ENCODE data around the gene TTLL9. TPM values are rescaled to one million over a fixed set of nuclear protein-coding genes. Genes with fewer than 3 reads are reported as not detected.
"Not testable (repeated sequence)": the region's sequence is repeated elsewhere in the genome, so short reads cannot be mapped to it uniquely, and the experiment has no call there.

TTLL9 gene
- total RNA-seq, 1 donor from 2014 or later, result 1.7 TPM

DNA sequence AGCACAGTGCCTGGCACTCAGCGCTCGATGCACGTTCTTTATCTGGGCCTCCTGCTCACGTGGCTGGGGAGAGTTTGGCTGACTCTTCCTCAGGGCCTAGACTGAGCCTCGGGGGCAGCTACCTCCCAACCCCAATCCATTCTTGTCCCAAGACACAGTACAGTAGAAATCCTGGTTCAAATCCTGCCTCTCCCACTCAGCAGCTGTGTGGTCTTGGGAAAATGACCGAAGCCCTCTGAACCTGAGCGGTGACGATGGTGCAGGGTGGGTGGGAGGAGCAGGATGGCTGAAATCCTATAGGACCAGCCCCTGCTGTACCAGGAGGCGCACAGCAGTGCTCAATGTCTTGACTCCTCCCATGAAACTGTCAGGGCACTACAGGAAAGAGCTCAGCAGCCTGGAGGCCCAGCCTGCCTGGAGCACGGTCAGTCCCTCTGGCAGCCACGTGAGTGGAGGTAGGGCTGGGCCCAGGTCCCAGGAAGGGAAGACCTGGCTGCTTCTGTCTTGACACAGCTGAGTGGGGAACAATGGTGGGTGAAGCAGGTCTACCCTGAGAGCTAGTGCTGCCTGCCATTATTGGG is 49.9 kb downstream of the TTLL9 start:
- no peak for DNase-seq

- DNase-seq, result not testable (repeated sequence)
These were observed 51.0 kb downstream of the TTLL9 start for GRCh38 chr20:31921480-31921879.

DNA sequence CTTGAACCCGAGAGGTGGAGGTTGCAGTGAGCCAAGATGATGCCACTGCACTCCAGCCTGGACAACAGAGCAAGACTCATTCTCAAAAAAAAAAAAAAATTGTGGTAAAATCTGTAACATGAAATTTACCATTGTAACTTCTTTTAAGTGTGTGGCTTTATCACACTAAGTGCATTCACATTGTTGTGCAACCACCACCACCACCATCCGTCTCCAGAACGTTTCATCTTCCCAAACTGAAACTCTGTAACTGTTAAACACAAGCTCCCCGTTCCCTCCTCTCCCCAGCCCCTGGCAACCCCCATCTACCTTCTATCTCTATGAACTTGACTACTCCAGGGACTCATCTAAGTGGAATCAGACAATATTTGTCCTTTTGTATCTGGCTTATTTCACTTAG is 51.7 kb downstream of the TTLL9 start:
- DNase-seq, result no peak

- DNase-seq, result no peak
These were observed 52.2 kb downstream of the TTLL9 start for GRCh38 chr20:31922588-31922987.

GRCh38 chr20:31923388-31924331 is 53.2 kb downstream of the TTLL9 start:
- DNase-seq, result no peak

DNA sequence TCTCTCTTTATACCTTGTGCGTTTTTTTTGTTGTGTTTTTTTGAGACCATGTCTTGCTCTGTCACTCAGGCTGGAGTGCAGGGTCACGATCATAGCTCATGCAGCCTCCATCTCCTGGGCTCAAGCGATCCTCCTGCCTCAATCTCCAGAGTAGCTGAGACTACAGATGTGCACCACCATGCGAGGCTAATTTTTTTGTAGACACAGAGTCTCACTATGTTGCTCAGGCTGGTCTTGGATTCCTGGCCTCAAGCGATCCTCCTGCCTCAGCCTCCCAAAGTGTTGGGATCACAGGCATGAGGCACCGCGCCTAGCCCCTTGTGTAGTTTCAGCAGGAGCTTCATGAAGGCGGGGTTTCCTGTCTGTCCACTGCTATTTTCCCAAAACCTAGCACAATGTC is 54.1 kb downstream of the TTLL9 start:
- no peak for DNase-seq

- DNase-seq, result no peak
These were observed 55.2 kb downstream of the TTLL9 start for GRCh38 chr20:31925631-31926030.

DNA sequence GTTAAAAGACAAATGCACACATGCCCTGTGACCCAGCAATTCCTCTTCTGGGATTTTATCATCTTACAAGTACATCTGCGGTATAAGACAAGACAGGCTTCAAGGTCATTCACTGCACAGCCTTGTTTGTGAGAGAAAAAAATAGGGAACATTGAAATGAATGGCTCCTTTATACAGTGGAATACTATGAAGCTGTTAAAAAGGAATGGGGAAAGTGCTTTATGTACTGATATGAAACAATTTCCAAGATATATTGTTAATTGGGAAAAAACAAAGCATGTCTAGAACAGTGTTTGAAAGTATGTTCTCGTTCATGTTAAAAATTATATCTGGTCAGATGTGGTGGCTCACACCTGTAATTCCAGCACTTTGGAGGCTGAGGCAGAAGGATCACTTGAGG is 56.1 kb downstream of the TTLL9 start:
- DNase-seq, result no peak

- DNase-seq, result no peak
These were observed 57.3 kb downstream of the TTLL9 start for GRCh38 chr20:31927627-31928159.

DNA sequence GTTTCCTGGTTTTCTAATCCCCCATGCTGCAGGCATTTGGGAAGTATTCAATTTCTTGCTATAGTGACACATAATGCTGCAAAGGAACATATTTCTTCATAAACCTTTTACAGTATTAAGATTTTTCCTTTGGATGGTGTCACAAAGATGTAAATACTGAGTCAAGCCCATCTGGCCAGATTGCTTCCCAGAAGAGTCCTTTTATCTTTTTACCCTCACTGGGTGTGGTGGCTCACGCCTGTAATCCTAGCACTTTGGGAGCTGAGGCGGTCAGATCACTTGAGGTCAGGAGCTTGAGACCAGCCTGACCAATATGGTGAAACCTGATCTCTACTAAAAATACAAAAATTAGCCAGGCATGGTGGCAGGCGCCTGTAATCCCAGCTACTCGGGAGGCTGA is 59.2 kb downstream of the TTLL9 start:
- DNase-seq, result not testable (repeated sequence)

DNA sequence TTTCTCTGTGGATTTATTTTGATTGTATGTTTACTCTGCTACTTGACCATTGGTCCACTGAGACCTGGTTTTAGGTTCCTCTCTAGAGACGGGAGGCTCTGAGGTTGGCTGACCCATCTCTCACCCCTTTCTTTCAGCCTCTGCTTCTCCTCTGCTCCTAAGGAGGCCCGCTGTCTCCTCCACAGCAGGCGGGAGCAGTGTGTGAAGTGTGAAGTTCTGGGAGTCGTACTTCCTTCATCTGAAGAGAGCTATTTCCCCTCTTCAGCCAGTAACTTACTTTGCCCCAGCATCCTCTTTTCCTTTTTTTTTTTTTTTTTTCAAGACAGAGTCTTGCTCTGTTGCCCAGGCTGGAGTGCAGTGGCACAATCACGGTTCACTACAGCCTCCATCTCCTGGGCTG is 60.3 kb downstream of the TTLL9 start:
- no peak for DNase-seq

DNA sequence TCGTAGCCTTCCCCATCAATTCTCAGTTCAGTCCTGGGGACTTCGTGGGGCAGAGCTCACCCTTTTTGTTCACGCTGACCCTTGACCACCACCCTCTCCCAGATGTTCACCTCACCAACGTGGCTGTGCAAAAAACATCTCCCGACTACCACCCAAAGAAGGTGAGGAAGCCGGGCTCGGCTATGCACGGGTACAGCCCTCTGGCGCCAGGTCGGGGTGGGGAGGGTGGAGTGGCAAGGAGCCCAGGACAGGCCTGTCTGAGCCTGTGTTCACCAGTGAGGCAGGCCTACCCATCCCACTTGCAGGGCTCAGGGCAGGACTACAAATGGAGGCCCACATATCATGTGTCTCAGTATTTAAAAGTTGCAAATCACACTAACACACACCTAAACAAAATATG is 63.3 kb downstream of the TTLL9 start:
- DNase-seq, result no peak

GRCh38 chr20:31934491-31934890 is 64.1 kb downstream of the TTLL9 start:
- DNase-seq, result no peak

GRCh38 chr20:31934968-31935764 is 64.7 kb downstream of the TTLL9 start:
- DNase-seq, result no peak

- DNase-seq, result no peak
These were observed 66.0 kb downstream of the TTLL9 start for GRCh38 chr20:31936420-31936819.

DNA sequence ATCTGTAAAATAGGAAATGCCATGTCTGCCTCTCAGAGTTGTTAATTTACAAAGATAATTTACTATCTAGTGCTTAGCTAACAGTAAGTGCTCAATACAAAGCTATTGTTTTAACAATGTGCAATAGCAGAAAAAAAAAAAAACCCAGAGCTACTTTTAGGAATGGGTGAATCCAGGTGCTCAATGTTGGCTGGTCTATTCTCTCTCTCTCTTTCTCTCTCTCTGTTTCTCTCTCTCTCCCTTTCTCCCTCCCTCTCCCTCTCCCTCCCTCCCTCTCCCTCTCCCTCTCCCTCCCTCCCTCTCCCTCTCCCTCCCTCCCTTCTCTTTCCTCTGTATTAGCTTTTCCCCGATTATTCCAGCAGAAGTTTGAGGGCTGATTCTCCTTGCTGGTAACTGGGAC is 67.4 kb downstream of the TTLL9 start:
- no peak for DNase-seq

- DNase-seq, result no peak
These were observed 69.2 kb downstream of the TTLL9 start for GRCh38 chr20:31939661-31940060.

DNA sequence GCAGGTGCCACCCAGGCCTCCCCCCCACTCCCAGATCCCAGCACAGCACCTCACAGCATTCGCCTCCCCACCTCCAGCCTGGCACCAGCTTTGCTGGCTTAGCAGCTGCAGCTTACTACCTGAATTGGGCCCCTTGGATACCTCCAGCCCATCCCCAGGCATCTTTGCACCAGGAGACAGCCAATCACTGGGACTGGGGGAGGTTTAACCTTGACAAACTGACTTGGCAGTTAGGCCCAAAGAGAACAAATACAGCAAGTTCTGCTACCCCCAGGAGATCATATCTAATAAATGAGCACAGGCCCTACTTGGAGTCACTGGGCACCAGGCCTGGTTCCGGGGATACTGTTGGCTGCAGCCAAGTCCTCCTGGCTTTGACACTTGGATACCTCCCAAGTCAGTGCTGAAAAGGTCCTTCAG is 72.6 kb downstream of the TTLL9 start:
- no peak for DNase-seq

DNA sequence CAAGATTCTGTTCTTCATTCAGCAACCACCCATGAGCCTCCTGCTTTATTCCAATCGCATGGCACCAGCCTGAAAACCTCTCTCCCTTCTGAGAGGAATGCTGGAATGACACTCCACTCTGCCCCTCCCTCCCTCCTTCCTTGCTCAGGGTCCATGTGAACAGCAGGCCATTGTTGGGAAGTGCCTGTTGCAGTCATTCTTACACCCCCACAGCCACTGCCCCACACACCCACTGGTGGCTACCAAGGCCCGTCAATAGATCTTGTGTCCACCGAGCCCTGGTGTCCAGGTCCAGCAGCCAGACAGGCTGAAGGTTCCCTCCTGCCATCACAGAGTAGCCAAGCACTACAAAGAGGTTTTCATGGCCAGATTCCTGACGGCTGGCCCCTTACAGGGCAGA is 74.9 kb downstream of the TTLL9 start:
- DNase-seq, result no peak

- peak; percentile 11 for DNase-seq
These were observed 75.4 kb downstream of the TTLL9 start for GRCh38 chr20:31945785-31946184.

GRCh38 chr20:31948008-31948407 is 77.6 kb downstream of the TTLL9 start:
- DNase-seq, result no peak

DNA sequence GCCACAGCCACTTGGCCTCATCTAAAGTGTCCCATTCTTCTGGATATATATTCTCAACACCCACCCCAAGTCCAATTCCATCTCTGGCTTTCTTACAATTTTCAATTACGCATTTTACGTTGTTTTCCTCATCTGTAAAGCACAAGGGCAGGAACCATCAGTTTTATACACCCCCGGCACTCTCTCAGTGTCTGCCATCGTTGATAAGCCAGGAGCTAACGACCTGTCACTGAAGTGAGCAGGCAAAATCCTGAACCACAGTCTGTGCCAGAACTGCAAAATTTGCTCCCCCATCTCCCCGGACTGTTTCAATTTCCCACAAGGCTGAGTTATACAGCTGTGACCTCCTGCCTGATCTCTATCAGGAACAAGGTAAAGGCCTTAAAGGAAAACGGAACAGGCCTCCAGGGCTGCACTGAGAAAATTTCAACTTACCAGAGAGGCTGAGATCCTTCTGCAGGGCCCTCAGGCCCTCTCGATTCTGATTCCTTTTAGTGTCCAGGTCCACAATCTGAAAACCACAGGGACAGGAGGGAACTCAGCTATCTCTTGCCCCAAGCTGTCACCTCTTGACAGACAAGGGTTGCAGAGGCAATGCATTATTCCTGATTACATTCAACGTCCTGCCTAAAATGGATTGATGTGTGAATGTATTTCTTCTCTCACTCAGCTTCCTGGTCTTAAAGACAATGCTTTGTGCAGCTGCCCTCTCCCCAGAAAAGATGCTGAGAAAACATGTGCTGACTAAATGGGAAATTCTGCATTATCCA is 79.6 kb downstream of the TTLL9 start:
- no peak for DNase-seq

All from occipital lobe (tissue), 2 donors.